WTC11 (cell line): ENCODE results near the gene SULT6B1.

Experiments
- ZNF232 ChIP-seq: sonication (generic); formaldehyde crosslinking; IDR thresholded peaks from 2 replicates; pipeline ENCODE4 v1.8.0; 2022; ENCODE audit warnings: mild to moderate bottlenecking, missing genetic modification reagents
- TF ChIP-seq, protein P1 (sequence below): sonication (generic); formaldehyde crosslinking; IDR thresholded peaks from 2 replicates; pipeline ENCODE4 v1.8.1; 2022; ENCODE audit warnings: low read depth, missing genetic modification reagents, borderline replicate concordance
- TF ChIP-seq, protein P2 (sequence below): sonication (generic); formaldehyde crosslinking; IDR thresholded peaks from 2 replicates; pipeline ENCODE4 v1.8.1; 2022; ENCODE audit warnings: missing genetic modification reagents, borderline replicate concordance
- TF ChIP-seq, protein P3 (sequence below): sonication (generic); formaldehyde crosslinking; IDR thresholded peaks from 2 replicates; pipeline ENCODE4 v1.8.1; 2023; ENCODE audit warnings: mild to moderate bottlenecking, missing genetic modification reagents
- TF ChIP-seq, protein P4 (sequence below): sonication (generic); formaldehyde crosslinking; IDR thresholded peaks from 2 replicates; pipeline ENCODE4 v1.8.0; 2022; ENCODE audit warnings: mild to moderate bottlenecking, missing genetic modification reagents
- TF ChIP-seq, protein P5 (sequence below): fragments of 200-600 bp; IDR thresholded peaks from 2 replicates; pipeline ENCODE4 v1.8.0; 2022; ENCODE audit warnings: antibody characterized with exemption
- TF ChIP-seq, protein P6 (sequence below): sonication (generic); formaldehyde crosslinking; IDR thresholded peaks from 2 replicates; pipeline ENCODE4 v1.8.0; 2023; ENCODE audit warnings: missing genetic modification reagents
- TF ChIP-seq, protein P7 (sequence below): sonication (generic); formaldehyde crosslinking; IDR thresholded peaks from 2 replicates; pipeline ENCODE4 v1.8.0; 2022; ENCODE audit warnings: mild to moderate bottlenecking, missing genetic modification reagents
- TF ChIP-seq, protein P8 (sequence below): sonication (generic); formaldehyde crosslinking; IDR thresholded peaks from 2 replicates; pipeline ENCODE4 v1.8.1; 2023; ENCODE audit warnings: mild to moderate bottlenecking, missing genetic modification reagents, moderate library complexity

DNA sequence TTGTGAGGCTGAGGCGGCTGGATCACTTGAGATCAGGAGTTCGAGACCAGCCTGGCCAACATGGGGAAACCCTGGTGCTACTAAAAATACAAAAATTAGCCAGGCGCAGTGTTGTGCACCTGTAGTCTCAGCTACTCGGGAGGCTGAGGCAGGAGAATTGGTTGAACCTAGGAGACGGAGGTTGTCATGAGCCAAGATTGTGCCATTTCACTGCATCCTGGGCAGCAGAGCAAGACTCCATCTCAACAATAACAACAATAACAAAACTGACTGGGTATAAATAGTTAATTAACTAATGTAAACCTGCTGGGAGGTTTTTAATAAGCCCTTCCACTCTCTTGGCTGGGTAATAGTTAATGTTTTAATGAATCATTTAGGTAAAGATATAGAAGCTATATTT lies 7.8 kb downstream of the SULT6B1 start:
- TF ChIP-seq, protein P1, sequence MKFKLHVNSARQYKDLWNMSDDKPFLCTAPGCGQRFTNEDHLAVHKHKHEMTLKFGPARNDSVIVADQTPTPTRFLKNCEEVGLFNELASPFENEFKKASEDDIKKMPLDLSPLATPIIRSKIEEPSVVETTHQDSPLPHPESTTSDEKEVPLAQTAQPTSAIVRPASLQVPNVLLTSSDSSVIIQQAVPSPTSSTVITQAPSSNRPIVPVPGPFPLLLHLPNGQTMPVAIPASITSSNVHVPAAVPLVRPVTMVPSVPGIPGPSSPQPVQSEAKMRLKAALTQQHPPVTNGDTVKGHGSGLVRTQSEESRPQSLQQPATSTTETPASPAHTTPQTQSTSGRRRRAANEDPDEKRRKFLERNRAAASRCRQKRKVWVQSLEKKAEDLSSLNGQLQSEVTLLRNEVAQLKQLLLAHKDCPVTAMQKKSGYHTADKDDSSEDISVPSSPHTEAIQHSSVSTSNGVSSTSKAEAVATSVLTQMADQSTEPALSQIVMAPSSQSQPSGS = no peak
- TF ChIP-seq, protein P2, sequence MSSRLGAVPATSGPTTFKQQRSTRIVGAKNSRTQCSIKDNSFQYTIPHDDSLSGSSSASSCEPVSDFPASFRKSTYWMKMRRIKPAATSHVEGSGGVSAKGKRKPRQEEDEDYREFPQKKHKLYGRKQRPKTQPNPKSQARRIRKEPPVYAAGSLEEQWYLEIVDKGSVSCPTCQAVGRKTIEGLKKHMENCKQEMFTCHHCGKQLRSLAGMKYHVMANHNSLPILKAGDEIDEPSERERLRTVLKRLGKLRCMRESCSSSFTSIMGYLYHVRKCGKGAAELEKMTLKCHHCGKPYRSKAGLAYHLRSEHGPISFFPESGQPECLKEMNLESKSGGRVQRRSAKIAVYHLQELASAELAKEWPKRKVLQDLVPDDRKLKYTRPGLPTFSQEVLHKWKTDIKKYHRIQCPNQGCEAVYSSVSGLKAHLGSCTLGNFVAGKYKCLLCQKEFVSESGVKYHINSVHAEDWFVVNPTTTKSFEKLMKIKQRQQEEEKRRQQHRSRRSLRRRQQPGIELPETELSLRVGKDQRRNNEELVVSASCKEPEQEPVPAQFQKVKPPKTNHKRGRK (CRISPR knock-in tag) = no peak
- TF ChIP-seq, protein P3, sequence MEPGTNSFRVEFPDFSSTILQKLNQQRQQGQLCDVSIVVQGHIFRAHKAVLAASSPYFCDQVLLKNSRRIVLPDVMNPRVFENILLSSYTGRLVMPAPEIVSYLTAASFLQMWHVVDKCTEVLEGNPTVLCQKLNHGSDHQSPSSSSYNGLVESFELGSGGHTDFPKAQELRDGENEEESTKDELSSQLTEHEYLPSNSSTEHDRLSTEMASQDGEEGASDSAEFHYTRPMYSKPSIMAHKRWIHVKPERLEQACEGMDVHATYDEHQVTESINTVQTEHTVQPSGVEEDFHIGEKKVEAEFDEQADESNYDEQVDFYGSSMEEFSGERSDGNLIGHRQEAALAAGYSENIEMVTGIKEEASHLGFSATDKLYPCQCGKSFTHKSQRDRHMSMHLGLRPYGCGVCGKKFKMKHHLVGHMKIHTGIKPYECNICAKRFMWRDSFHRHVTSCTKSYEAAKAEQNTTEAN (CRISPR knock-in tag) = no peak
- TF ChIP-seq ZNF232 = no peak
- TF ChIP-seq, protein P4, sequence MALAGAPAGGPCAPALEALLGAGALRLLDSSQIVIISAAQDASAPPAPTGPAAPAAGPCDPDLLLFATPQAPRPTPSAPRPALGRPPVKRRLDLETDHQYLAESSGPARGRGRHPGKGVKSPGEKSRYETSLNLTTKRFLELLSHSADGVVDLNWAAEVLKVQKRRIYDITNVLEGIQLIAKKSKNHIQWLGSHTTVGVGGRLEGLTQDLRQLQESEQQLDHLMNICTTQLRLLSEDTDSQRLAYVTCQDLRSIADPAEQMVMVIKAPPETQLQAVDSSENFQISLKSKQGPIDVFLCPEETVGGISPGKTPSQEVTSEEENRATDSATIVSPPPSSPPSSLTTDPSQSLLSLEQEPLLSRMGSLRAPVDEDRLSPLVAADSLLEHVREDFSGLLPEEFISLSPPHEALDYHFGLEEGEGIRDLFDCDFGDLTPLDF (CRISPR knock-in tag) = no peak
- TF ChIP-seq, protein P5, sequence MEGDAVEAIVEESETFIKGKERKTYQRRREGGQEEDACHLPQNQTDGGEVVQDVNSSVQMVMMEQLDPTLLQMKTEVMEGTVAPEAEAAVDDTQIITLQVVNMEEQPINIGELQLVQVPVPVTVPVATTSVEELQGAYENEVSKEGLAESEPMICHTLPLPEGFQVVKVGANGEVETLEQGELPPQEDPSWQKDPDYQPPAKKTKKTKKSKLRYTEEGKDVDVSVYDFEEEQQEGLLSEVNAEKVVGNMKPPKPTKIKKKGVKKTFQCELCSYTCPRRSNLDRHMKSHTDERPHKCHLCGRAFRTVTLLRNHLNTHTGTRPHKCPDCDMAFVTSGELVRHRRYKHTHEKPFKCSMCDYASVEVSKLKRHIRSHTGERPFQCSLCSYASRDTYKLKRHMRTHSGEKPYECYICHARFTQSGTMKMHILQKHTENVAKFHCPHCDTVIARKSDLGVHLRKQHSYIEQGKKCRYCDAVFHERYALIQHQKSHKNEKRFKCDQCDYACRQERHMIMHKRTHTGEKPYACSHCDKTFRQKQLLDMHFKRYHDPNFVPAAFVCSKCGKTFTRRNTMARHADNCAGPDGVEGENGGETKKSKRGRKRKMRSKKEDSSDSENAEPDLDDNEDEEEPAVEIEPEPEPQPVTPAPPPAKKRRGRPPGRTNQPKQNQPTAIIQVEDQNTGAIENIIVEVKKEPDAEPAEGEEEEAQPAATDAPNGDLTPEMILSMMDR = no peak
- TF ChIP-seq, protein P6, sequence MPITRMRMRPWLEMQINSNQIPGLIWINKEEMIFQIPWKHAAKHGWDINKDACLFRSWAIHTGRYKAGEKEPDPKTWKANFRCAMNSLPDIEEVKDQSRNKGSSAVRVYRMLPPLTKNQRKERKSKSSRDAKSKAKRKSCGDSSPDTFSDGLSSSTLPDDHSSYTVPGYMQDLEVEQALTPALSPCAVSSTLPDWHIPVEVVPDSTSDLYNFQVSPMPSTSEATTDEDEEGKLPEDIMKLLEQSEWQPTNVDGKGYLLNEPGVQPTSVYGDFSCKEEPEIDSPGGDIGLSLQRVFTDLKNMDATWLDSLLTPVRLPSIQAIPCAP (CRISPR knock-in tag) = no peak
- TF ChIP-seq, protein P7, sequence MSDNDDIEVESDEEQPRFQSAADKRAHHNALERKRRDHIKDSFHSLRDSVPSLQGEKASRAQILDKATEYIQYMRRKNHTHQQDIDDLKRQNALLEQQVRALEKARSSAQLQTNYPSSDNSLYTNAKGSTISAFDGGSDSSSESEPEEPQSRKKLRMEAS (CRISPR knock-in tag) = no peak
- TF ChIP-seq, protein P8, sequence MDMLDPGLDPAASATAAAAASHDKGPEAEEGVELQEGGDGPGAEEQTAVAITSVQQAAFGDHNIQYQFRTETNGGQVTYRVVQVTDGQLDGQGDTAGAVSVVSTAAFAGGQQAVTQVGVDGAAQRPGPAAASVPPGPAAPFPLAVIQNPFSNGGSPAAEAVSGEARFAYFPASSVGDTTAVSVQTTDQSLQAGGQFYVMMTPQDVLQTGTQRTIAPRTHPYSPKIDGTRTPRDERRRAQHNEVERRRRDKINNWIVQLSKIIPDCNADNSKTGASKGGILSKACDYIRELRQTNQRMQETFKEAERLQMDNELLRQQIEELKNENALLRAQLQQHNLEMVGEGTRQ = no peak
